ENCODE results near the gene UGT8. TPM values are rescaled to one million over a fixed set of nuclear protein-coding genes. Genes with fewer than 3 reads are reported as not detected.

Gene UGT8
- total and polyA plus RNA-seq, 2 of the 8 experiments (the other 6 are each of a cell fraction or from before 2014, with no cell fraction given), result 16.9 to 26.9 TPM

DNA sequence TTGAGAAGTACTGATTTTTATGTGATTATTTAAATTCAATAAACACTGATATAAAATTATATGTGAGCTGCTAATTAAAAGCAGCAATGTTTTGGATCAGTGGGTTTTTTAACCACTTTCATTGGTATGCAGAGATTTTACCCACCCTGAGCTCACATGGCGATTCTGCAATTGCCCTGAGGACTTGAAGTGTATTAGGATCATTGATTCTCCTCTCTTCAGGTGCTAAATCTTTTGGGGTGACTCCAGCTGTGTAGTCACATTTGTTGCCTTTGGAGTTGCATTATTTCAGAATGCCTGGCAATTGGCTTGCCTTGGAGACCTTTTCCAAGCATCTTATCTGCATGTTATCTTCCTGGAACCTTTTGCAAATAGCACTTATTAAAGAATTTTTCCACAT is 51.3 kb downstream of the UGT8 start (continued):
- TF ChIP-seq, protein P1, sequence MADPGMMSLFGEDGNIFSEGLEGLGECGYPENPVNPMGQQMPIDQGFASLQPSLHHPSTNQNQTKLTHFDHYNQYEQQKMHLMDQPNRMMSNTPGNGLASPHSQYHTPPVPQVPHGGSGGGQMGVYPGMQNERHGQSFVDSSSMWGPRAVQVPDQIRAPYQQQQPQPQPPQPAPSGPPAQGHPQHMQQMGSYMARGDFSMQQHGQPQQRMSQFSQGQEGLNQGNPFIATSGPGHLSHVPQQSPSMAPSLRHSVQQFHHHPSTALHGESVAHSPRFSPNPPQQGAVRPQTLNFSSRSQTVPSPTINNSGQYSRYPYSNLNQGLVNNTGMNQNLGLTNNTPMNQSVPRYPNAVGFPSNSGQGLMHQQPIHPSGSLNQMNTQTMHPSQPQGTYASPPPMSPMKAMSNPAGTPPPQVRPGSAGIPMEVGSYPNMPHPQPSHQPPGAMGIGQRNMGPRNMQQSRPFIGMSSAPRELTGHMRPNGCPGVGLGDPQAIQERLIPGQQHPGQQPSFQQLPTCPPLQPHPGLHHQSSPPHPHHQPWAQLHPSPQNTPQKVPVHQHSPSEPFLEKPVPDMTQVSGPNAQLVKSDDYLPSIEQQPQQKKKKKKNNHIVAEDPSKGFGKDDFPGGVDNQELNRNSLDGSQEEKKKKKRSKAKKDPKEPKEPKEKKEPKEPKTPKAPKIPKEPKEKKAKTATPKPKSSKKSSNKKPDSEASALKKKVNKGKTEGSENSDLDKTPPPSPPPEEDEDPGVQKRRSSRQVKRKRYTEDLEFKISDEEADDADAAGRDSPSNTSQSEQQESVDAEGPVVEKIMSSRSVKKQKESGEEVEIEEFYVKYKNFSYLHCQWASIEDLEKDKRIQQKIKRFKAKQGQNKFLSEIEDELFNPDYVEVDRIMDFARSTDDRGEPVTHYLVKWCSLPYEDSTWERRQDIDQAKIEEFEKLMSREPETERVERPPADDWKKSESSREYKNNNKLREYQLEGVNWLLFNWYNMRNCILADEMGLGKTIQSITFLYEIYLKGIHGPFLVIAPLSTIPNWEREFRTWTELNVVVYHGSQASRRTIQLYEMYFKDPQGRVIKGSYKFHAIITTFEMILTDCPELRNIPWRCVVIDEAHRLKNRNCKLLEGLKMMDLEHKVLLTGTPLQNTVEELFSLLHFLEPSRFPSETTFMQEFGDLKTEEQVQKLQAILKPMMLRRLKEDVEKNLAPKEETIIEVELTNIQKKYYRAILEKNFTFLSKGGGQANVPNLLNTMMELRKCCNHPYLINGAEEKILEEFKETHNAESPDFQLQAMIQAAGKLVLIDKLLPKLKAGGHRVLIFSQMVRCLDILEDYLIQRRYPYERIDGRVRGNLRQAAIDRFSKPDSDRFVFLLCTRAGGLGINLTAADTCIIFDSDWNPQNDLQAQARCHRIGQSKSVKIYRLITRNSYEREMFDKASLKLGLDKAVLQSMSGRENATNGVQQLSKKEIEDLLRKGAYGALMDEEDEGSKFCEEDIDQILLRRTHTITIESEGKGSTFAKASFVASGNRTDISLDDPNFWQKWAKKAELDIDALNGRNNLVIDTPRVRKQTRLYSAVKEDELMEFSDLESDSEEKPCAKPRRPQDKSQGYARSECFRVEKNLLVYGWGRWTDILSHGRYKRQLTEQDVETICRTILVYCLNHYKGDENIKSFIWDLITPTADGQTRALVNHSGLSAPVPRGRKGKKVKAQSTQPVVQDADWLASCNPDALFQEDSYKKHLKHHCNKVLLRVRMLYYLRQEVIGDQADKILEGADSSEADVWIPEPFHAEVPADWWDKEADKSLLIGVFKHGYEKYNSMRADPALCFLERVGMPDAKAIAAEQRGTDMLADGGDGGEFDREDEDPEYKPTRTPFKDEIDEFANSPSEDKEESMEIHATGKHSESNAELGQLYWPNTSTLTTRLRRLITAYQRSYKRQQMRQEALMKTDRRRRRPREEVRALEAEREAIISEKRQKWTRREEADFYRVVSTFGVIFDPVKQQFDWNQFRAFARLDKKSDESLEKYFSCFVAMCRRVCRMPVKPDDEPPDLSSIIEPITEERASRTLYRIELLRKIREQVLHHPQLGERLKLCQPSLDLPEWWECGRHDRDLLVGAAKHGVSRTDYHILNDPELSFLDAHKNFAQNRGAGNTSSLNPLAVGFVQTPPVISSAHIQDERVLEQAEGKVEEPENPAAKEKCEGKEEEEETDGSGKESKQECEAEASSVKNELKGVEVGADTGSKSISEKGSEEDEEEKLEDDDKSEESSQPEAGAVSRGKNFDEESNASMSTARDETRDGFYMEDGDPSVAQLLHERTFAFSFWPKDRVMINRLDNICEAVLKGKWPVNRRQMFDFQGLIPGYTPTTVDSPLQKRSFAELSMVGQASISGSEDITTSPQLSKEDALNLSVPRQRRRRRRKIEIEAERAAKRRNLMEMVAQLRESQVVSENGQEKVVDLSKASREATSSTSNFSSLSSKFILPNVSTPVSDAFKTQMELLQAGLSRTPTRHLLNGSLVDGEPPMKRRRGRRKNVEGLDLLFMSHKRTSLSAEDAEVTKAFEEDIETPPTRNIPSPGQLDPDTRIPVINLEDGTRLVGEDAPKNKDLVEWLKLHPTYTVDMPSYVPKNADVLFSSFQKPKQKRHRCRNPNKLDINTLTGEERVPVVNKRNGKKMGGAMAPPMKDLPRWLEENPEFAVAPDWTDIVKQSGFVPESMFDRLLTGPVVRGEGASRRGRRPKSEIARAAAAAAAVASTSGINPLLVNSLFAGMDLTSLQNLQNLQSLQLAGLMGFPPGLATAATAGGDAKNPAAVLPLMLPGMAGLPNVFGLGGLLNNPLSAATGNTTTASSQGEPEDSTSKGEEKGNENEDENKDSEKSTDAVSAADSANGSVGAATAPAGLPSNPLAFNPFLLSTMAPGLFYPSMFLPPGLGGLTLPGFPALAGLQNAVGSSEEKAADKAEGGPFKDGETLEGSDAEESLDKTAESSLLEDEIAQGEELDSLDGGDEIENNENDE (IDR thresholded peaks at IDR 0.05; ENCODE audit: insufficient replicate concordance, low read length), result no peak
- peak; percentile 48 for TF ChIP-seq NANOG (IDR thresholded peaks at IDR 0.05; ENCODE audit: insufficient read depth, low read depth, low read length, poor library complexity, severe bottlenecking)

All from H1 (cell line).